H1 (cell line): ENCODE measurements around the gene RCAN3. TPM values are rescaled to one million over a fixed set of nuclear protein-coding genes. Genes with fewer than 3 reads are reported as not detected.

ENCODE experiments used
- CTCF ChIA-PET: fragments of 300-600 bp; sonication (Branson Sonifier 250); formaldehyde crosslinking; loops from one replicate; lab custom pipeline; 2021; ENCODE audit not compliant: partially characterized antibody; lab: Charles Lee
- POLR2A ChIA-PET: fragments of 300-600 bp; sonication (Branson Sonifier 250); formaldehyde crosslinking; loops from one replicate; lab custom pipeline; 2021; ENCODE audit warnings: inconsistent platforms; ENCODE audit not compliant: partially characterized antibody; lab: Charles Lee
- DNase-seq, 2 experiments: peaks; one replicate each; pipeline versions ENCODE4 v3.0.0 to v3.0.0-alpha.2; 2010 to 2022; ENCODE audit warnings: low spot score in 2 of 2, low read depth in 1 of 2, mixed read lengths in 1 of 2
- FAIRE-seq: peaks from 2 replicates; lab custom pipeline; 2011; peaks lifted over from hg19 to GRCh38; lab: Jason Lieb, UNC
- H2AFZ ChIP-seq: 2 replicates; pipeline ENCODE4 v1.8.1; 2012; ENCODE audit warnings: low read length, inconsistent platforms
- H2AK5ac ChIP-seq: 2 replicates; pipeline ENCODE4 v1.6.1; 2013; ENCODE audit warnings: low read depth, low read length
- H2BK120ac ChIP-seq: replicated peaks from 2 replicates; pipeline ENCODE3; 2013; ENCODE audit warnings: low read depth, low read length, inconsistent platforms
- H2BK12ac ChIP-seq: 2 replicates; pipeline ENCODE4 v1.6.1; 2013; ENCODE audit warnings: low read depth, low read length
- H2BK15ac ChIP-seq: 2 replicates; pipeline ENCODE4 v1.6.1; 2013; ENCODE audit warnings: low read length
- H2BK20ac ChIP-seq: 2 replicates; pipeline ENCODE4 v1.6.1; 2013; ENCODE audit warnings: low read length
- H2BK5ac ChIP-seq: 2 replicates; pipeline ENCODE4 v1.6.1; 2013; ENCODE audit warnings: low read depth, low read length
- H3K14ac ChIP-seq: 2 replicates; pipeline ENCODE4 v1.6.1; 2013; ENCODE audit warnings: inconsistent platforms; ENCODE audit not compliant: insufficient read length
- H3K18ac ChIP-seq: 2 replicates; pipeline ENCODE4 v1.6.1; 2013; ENCODE audit warnings: low read length; ENCODE audit errors: extremely low read depth
- H3K23ac ChIP-seq: 2 replicates; pipeline ENCODE4 v1.6.1; 2013; ENCODE audit warnings: inconsistent platforms; ENCODE audit not compliant: insufficient read length
- H3K23me2 ChIP-seq: 2 replicates; pipeline ENCODE4 v1.6.1; 2013; ENCODE audit warnings: low read depth, low read length
- H3K27ac ChIP-seq: 2 replicates; pipeline ENCODE4 v1.6.1; 2011; ENCODE audit warnings: low read depth, low read length, inconsistent platforms
- H3K27me3 ChIP-seq, 4 experiments: replicated peaks in 1 of 4; 1 replicate in 1 of 4; 2 replicates in 3 of 4; pipeline versions ENCODE4 v1.6.1 to v1.8.1; 2011 to 2013; ENCODE audit warnings: low read length in 3 of 4, mild to moderate bottlenecking in 3 of 4, inconsistent platforms in 2 of 4, mixed read lengths in 2 of 4, moderate library complexity in 1 of 4; ENCODE audit not compliant: control insufficient read depth in 3 of 4, insufficient read depth in 3 of 4; ENCODE audit errors: extremely low read depth in 1 of 4
- H3K36me3 ChIP-seq, 4 experiments: 2 replicates each; pipeline versions ENCODE4 v1.6.1 to v1.8.1; 2011 to 2013; ENCODE audit warnings: mild to moderate bottlenecking in 4 of 4, low read length in 3 of 4, moderate library complexity in 2 of 4, control low read depth in 1 of 4, inconsistent platforms in 1 of 4; ENCODE audit not compliant: insufficient read depth in 4 of 4, control insufficient read depth in 2 of 4
- H3K4ac ChIP-seq: replicated peaks from 2 replicates; pipeline ENCODE3; 2013; ENCODE audit warnings: low read length, low read depth, mixed read lengths, inconsistent platforms; ENCODE audit not compliant: insufficient read length
- H3K4me1 ChIP-seq, 4 experiments: replicated peaks in 1 of 4; 1 replicate in 1 of 4; 2 replicates in 3 of 4; pipeline versions ENCODE4 v1.6.1 to v1.8.1; 2011 to 2013; ENCODE audit warnings: low read length in 3 of 4, inconsistent platforms in 2 of 4, mixed read lengths in 1 of 4; ENCODE audit not compliant: insufficient read depth in 4 of 4, control insufficient read depth in 3 of 4
- H3K4me2 ChIP-seq, 2 experiments: 2 replicates each; pipeline versions ENCODE4 v1.6.1 to v1.8.1; 2011 to 2013; ENCODE audit warnings: low read depth in 2 of 2, low read length in 2 of 2, control low read depth in 1 of 2, inconsistent platforms in 1 of 2, mild to moderate bottlenecking in 1 of 2; ENCODE audit not compliant: insufficient read depth in 1 of 2
- H3K4me3 ChIP-seq, 4 experiments: fragments of 200-600, 300-600 bp in 1 of 4; sonication (generic), shearing (Covaris generic), sonication (Bioruptor Twin) in 1 of 4; 2 replicates each; pipeline versions ENCODE4 v1.5.1 to v1.8.1; 2011 to 2016; ENCODE audit warnings: low read length in 4 of 4, low read depth in 3 of 4, control low read depth in 2 of 4, inconsistent platforms in 2 of 4, mild to moderate bottlenecking in 2 of 4, mixed read lengths in 1 of 4, moderate library complexity in 1 of 4; ENCODE audit not compliant: insufficient read depth in 2 of 4; ENCODE audit errors: extremely low read depth in 1 of 4
- H3K56ac ChIP-seq: replicated peaks from 2 replicates; pipeline ENCODE3; 2013; ENCODE audit warnings: low read depth, mild to moderate bottlenecking, mixed read lengths, low read length, inconsistent platforms; ENCODE audit not compliant: insufficient read length
- H3K79me1 ChIP-seq: 2 replicates; pipeline ENCODE4 v1.6.1; 2013; ENCODE audit warnings: low read depth, low read length, control low read depth
- H3K79me2 ChIP-seq, 2 experiments: 2 replicates each; pipeline versions ENCODE4 v1.6.1 to v1.8.1; 2012 to 2013; ENCODE audit warnings: low read length in 2 of 2, mild to moderate bottlenecking in 2 of 2, inconsistent platforms in 1 of 2; ENCODE audit not compliant: insufficient read depth in 2 of 2, control insufficient read depth in 1 of 2
- H3K9ac ChIP-seq, 4 experiments: replicated peaks in 1 of 4; 1 replicate in 1 of 4; 2 replicates in 3 of 4; pipeline versions ENCODE4 v1.6.1 to v1.8.1; 2011 to 2013; ENCODE audit warnings: low read depth in 3 of 4, low read length in 3 of 4, control low read depth in 2 of 4, mild to moderate bottlenecking in 2 of 4, moderate library complexity in 2 of 4, inconsistent platforms in 1 of 4; ENCODE audit errors: extremely low read depth in 1 of 4
- H3K9me3 ChIP-seq, 2 experiments: 2 replicates each; pipeline versions ENCODE4 v1.6.1 to v1.8.1; 2012 to 2013; ENCODE audit warnings: mild to moderate bottlenecking in 2 of 2, moderate library complexity in 2 of 2, control low read depth in 1 of 2, inconsistent platforms in 1 of 2, low read depth in 1 of 2, low read length in 1 of 2, mixed read lengths in 1 of 2; ENCODE audit not compliant: insufficient read depth in 2 of 2
- H4K20me1 ChIP-seq, 2 experiments: replicated peaks in 1 of 2; 2 replicates each; pipeline versions ENCODE3 to v1.8.1; 2011 to 2013; ENCODE audit warnings: inconsistent platforms in 2 of 2, low read length in 2 of 2, mild to moderate bottlenecking in 1 of 2; ENCODE audit not compliant: insufficient read depth in 2 of 2, control insufficient read depth in 1 of 2
- H4K5ac ChIP-seq: 2 replicates; pipeline ENCODE4 v1.6.1; 2013; ENCODE audit warnings: low read length, low read depth, mixed read lengths, inconsistent platforms; ENCODE audit not compliant: insufficient read length
- H4K8ac ChIP-seq: 2 replicates; pipeline ENCODE4 v1.8.0; 2013; ENCODE audit warnings: mild to moderate bottlenecking, moderate library complexity, low read length, inconsistent platforms; ENCODE audit not compliant: insufficient read depth; ENCODE audit errors: extremely low read depth
- H4K91ac ChIP-seq: replicated peaks from 2 replicates; pipeline ENCODE3; 2013; ENCODE audit warnings: low read length, mixed read lengths, inconsistent platforms; ENCODE audit not compliant: insufficient read length
- BACH1 ChIP-seq: IDR thresholded peaks from 2 replicates; pipeline ENCODE4 v1.6.1; 2012; ENCODE audit warnings: low read length, improper control_type of control experiment
- BRCA1 ChIP-seq: IDR thresholded peaks from 2 replicates; pipeline ENCODE4 v1.6.1; 2012; ENCODE audit warnings: low read depth, low read length, improper control_type of control experiment
- EGR1 ChIP-seq: IDR thresholded peaks from 2 replicates; pipeline ENCODE4 v1.6.1; 2011; ENCODE audit warnings: low read depth, low read length, borderline replicate concordance
- KDM4A ChIP-seq: IDR thresholded peaks from one replicate; pipeline ENCODE4 v1.7.1; 2012; ENCODE audit warnings: low read depth, mild to moderate bottlenecking, moderate library complexity, low read length, inconsistent platforms; ENCODE audit not compliant: severe bottlenecking
- NANOG ChIP-seq: IDR thresholded peaks from 2 replicates; pipeline ENCODE4 v1.6.1; 2011; ENCODE audit warnings: low read length, low read depth, mild to moderate bottlenecking, inconsistent platforms; ENCODE audit not compliant: insufficient read depth, poor library complexity, severe bottlenecking
- RXRA ChIP-seq: IDR thresholded peaks from 2 replicates; pipeline ENCODE4 v1.6.1; 2011; ENCODE audit warnings: low read depth, mild to moderate bottlenecking, low read length, moderate library complexity; ENCODE audit not compliant: insufficient read depth
- USF2 ChIP-seq: IDR thresholded peaks from 2 replicates; pipeline ENCODE4 v1.6.1; 2011; ENCODE audit warnings: low read length, improper control_type of control experiment
- WGBS, 2 experiments: shearing (Covaris generic) in 1 of 2; methylation state at CpG; one replicate each; pipeline versions ENCODE4 v1.1.6 to v1.1.7; 2013 to 2015; ENCODE audit warnings: low lambda C conversion rate in 2 of 2, mixed read lengths in 2 of 2, inconsistent platforms in 1 of 2, low coverage in 1 of 2, missing lambda C conversion rate in 1 of 2; ENCODE audit not compliant: insufficient replicate concordance in 2 of 2, insufficient coverage in 1 of 2, insufficient read length in 1 of 2; ENCODE audit errors: extremely low coverage in 1 of 2, missing lambda C conversion rate in 1 of 2; 5-methylcytosine and 5-hydroxymethylcytosine counted together
- polyA plus RNA-seq, 7 experiments: library from polyadenylated mRNA; depleted of rRNA in 3 of 7; stranded (reverse) in 5 of 7; unstranded in 2 of 7; fragments of >200 nt in 5 of 7; fragments of 200-250 nt in 2 of 7; gene quantifications; 1 replicate in 5 of 7; 2 replicates in 1 of 7; 4 replicates in 1 of 7; pipeline versions ENCODE4 v1.2.1 to v1.2.3, GENCODE V29; 2011 to 2013; ENCODE audit warnings: missing spikeins in 2 of 7, mixed read lengths in 2 of 7
- total RNA-seq: library from RNA; stranded (reverse); fragmentation: NEBNext Ultra II Directional; extraction: Animal tissue kit (Norgen Biotek cat#: 25700); gene quantifications from 2 replicates; pipeline ENCODE4 v1.2.1, GENCODE V29; 2021

Gene RCAN3
- total and polyA plus RNA-seq, 2 of the 8 experiments (the other 6 are each of a cell fraction or from before 2014, with no cell fraction given): 5.6 to 16.6 TPM

GRCh38 chr1:24575905-24576587 is 73.4 kb downstream of the RCAN3 start:
- Histone ChIP-seq H3K56ac (no peak overlapping the region), H3K79me1 (no peaks in the 10 kb centered on the region; the same call in 1 of the 2 replicates), H3K23me2 (no peaks in the 10 kb centered on the region), H3K4me3 (no peak overlapping the region), H2AK5ac (no peak overlapping the region), H3K27ac (no peak overlapping the region), H2AFZ (no peak overlapping the region; the same call in 1 of the 2 replicates), H4K5ac (no peak overlapping the region), H3K4me1 (no peaks in the 10 kb centered on the region; a peak in 1 of 7 replicates), H2BK20ac (no peak overlapping the region), H3K36me3 (no peaks in the 10 kb centered on the region), H3K4ac (no peak overlapping the region), H4K8ac (peak overlapping the region; percentile 39; the same call in 1 of the 2 replicates), H2BK120ac (no peak overlapping the region), H2BK15ac (no peak overlapping the region), H3K4me2 (no peak overlapping the region), H3K23ac (no peak overlapping the region), H3K18ac (no peak overlapping the region; the same call in 1 of the 2 replicates), H4K91ac (no peak overlapping the region), H2BK12ac (no peak overlapping the region), H3K9me3 (no peaks in the 10 kb centered on the region), H3K14ac (no peak overlapping the region), H3K79me2 (no peaks in the 10 kb centered on the region), H3K9ac (no peak overlapping the region), H3K27me3 (no peaks in the 10 kb centered on the region), H4K20me1 (no peaks in the 10 kb centered on the region), H2BK5ac (no peak overlapping the region)
- no peak for FAIRE-seq
- ChIA-PET CTCF (interaction anchor here (0.6 to 7.5 kb wide), 4 partner anchors 11 to 158 kb away, joined by 3 to 50 read pairs (median 4); no protein-coding TSS in a partner anchor), POLR2A (no interaction called here)
- TF ChIP-seq KDM4A (no peak), NANOG (no peak), RXRA (no peak), BRCA1 (no peak), BACH1 (no peak), EGR1 (no peak), USF2 (no peak)
- 87% methylated on average over 12 of the region's 14 CpGs; no CpG with 5 or more reads in 1 of the 2 experiments for WGBS, 2 experiments
- DNase-seq: no peak
